Brain microvascular endothelial cell (primary cell): Measurements from ENCODE around the gene CHRNB1.
"Not testable (repeated sequence)": the region's sequence is repeated elsewhere in the genome, so short reads cannot be mapped to it uniquely, and the experiment has no call there.

Experiments
- DNase-seq: peaks from one replicate; pipeline ENCODE4 v3.0.0-alpha.2; 2020
- H3K27ac ChIP-seq: fragments of 250-450 bp; sonication (Bioruptor Pico); 2 replicates; pipeline ENCODE4 v1.5.1; 2020; ENCODE audit warnings: mild to moderate bottlenecking, moderate library complexity
- H3K27me3 ChIP-seq: fragments of 250-450 bp; sonication (Bioruptor Pico); replicated peaks from 2 replicates; pipeline ENCODE4 v1.5.1; 2020; ENCODE audit warnings: mild to moderate bottlenecking
- H3K36me3 ChIP-seq: fragments of 250-450 bp; sonication (Bioruptor Pico); replicated peaks from 2 replicates; pipeline ENCODE4 v1.5.1; 2020; ENCODE audit warnings: mild to moderate bottlenecking
- H3K4me3 ChIP-seq: 2 replicates; pipeline ENCODE4 v1.5.1; 2011; ENCODE audit warnings: low read depth, mild to moderate bottlenecking, control low read depth, low read length, moderate library complexity
- in situ Hi-C: cut with HindIII; loops from 2 replicates; pipeline ENCODE4 v1.10.0; 2017; ENCODE audit warnings: low sequenced_read_pairs, low pct_ligation_motif_present
- TF ChIP-seq, protein P1 (sequence below): IDR thresholded peaks from 2 replicates; pipeline ENCODE4 v1.5.1; 2011; ENCODE audit warnings: low read depth, mild to moderate bottlenecking, moderate library complexity, low read length, control low read depth, inconsistent platforms; ENCODE audit errors: missing control alignments

CHRNB1 gene

DNA sequence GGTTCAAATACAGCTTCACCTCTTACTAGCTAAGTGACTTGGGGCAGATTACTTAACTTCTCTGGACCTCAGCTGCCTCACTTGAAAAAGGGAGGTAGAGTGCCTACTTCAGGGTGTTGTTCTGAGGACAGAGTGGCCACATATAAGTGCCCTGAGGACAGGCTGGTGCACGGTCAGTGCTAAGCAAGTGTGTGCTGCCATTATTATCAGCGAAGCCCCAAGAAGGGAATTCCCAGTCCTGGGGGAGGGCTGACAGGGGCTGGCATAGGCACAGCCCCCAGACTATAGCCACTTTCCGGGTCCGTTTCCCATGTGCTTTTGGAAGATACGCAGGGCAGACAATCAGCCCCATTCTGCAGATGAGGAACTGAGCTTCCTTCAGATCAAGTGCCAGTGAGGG lies 32.1 kb downstream of the CHRNB1 start:
- no peaks in the 10 kb centered on the region for H3K36me3 ChIP-seq
- in situ Hi-C loops = no loop called here
- no peak overlapping the region for H3K27ac ChIP-seq
- H3K27me3 ChIP-seq = no peaks in the 10 kb centered on the region
- TF ChIP-seq, protein P1, sequence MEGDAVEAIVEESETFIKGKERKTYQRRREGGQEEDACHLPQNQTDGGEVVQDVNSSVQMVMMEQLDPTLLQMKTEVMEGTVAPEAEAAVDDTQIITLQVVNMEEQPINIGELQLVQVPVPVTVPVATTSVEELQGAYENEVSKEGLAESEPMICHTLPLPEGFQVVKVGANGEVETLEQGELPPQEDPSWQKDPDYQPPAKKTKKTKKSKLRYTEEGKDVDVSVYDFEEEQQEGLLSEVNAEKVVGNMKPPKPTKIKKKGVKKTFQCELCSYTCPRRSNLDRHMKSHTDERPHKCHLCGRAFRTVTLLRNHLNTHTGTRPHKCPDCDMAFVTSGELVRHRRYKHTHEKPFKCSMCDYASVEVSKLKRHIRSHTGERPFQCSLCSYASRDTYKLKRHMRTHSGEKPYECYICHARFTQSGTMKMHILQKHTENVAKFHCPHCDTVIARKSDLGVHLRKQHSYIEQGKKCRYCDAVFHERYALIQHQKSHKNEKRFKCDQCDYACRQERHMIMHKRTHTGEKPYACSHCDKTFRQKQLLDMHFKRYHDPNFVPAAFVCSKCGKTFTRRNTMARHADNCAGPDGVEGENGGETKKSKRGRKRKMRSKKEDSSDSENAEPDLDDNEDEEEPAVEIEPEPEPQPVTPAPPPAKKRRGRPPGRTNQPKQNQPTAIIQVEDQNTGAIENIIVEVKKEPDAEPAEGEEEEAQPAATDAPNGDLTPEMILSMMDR = no peak
- no peak for DNase-seq
- no peak overlapping the region for H3K4me3 ChIP-seq

DNA sequence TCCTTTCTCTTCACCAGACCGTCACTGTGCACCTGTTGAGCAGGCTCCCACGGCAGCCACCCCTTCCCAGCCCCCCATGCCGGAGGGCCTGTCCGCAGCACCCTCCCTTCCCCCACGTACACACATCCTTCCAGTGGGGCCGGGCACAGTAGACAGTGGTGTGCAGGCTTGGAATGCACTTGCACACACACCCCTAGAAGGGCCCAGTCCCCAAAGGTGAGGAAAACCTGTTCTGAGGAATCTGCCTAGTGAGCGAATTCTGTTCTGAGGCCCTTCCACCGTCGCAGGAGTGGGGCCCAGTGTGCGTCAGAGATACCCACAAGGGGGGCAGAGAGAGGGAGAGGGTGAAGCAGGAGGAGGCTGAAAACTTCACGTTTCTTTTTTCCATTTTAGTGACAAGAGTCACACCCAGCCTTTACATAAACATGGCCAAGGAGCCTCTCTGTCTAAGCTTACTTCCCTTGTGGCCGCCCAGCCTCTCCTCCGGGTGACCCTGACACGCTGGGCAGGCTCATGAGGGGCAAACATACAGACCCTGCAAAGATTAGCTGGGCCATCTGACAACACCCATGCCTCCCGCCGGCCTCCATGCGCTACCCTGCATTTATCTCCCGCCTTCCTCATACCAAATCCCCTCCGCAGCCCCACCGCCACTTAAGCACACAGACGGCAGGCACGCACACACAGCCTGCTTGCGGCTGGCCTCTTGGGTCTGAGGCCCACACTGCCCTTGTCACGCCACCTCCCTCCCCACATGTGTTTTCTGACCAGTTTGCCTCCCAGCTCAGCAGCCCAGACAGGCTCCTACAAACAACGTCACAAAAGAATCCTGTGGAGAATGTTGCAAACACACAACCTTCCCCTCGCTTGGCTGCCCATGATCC lies 32.8 kb downstream of the CHRNB1 start:
- TF ChIP-seq, protein P1 = no peak
- peak overlapping the region; percentile 78 for H3K27ac ChIP-seq
- no peaks in the 10 kb centered on the region for H3K27me3 ChIP-seq
- H3K36me3 ChIP-seq = no peaks in the 10 kb centered on the region
- in situ Hi-C loops = no loop called here
- peak; percentile 72 for DNase-seq
- H3K4me3 ChIP-seq = peak overlapping the region; percentile 72

DNA sequence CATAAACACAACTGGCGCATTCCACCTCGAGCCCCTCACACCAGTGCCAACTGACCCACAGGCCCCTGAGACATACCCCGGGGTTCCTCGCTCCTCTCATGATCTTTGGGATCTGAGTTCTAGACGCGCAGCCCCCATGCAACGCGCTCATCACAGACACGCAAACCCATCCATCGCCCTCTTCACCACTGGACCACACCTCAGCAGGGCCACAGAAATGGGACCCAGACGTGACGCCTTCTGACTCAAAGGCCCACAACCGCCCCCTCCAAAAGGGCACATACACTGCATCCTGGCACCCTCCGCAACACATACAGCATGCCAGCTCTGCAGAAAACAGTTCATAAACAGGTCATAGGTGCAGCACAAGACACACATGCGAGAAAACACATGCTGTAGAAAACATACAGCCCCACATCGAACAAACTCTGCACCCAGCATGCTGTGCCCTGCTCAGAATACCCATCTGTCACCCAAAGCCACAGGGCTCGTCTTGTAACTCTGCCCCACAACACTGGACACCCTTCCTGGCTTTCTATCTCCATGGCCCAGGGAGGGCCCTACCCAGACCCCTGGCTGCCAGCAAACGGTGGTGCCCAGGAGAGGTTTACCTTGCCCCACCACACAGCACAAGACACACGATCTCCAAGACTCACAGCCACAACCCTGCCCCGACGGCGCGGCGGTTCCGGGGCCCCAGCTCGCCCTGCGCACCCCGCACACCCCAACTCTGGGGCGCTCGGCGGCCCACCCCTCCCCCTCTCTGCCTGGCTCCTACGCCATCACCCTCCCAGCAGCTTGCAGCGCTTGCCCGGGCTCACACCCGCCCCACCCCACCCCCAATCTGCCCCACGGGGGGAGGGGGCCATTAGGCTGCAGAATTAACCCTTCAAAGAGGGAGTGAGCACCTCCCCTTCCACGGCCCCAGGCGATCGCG lies 33.7 kb downstream of the CHRNB1 start:
- Histone ChIP-seq H3K27ac (peak overlapping the region; percentile 78), H3K4me3 (peak overlapping the region; percentile 72), H3K27me3 (no peaks in the 10 kb centered on the region), H3K36me3 (no peaks in the 10 kb centered on the region)
- in situ Hi-C loops = no loop called here
- no peak for DNase-seq
- TF ChIP-seq, protein P1 = peak; percentile 1

DNA sequence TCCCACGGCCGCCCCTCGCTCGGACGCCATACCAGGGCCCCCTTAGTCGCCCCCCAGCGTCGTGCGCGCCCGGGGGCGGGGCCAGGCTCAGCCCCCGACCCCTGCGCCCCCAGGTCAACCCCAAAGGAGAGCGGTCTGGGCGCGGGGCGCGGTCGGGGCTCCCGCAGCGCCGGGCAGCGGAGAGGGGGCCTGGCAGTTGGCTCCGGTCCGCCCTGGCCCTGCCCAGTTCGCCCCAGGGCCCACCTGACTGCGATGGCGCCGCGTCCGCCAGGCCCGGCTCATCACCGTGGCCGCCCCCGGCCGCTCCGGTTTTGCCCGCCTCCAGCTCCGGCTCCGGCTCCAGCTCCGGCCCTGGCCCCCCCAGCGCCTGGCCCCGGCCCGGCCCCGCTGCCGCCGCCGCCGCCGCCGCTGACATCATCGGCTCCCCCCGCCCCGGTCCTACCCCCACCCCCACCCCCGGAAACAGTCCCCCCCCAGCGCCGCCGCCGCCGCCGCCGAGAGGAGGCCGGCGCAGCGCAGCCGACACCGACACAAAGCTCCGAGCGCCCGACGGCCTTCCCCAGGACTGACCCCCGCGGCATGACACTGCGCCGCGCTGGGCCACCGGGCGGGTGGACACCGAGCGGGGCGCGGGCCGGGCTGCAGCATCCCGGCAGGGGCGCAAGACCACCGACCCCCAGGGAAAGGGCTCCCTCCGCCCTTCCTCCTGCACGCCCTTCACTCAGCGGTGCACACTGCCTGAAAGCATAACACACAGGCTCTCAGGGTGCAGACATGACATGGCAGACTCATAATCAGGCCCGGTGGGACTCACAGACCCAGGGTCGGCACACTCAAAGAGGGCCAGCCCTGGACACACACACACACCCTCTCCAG lies 34.6 kb downstream of the CHRNB1 start, which contains the start of gene ZBTB4:
Gene ZBTB4 (minus strand): TSS at position 419 of the 876 bp plus-strand sequence. CDS start 12,830 bp downstream, outside the sequence.
- DNase-seq = no peak
- no peaks in the 10 kb centered on the region for H3K36me3 ChIP-seq
- H3K4me3 ChIP-seq = peak within 1 kb of the TSS; percentile 72
- H3K27me3 ChIP-seq = no peaks in the 10 kb centered on the region
- in situ Hi-C loops = no loop called here
- TF ChIP-seq, protein P1 = no peak
- peak within 1 kb of the TSS; percentile 78 for H3K27ac ChIP-seq

DNA sequence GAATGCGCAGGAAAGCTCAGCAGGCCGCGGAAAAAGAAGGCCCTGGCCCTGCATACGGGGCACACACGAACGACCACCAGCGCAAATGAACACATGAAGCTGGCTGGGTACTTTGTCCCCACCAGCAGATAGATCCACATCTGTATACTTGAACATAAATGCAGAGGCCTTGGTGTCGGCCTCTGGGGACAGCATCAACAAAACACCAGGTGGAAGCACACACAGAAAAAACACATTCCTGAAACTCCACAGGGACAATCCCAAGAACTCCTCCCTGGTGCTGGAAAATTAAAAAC lies 35.2 kb downstream of the CHRNB1 start:
- H3K36me3 ChIP-seq = no peaks in the 10 kb centered on the region
- H3K27me3 ChIP-seq = no peaks in the 10 kb centered on the region
- peak overlapping the region; percentile 43 for H3K27ac ChIP-seq
- no peak for DNase-seq
- H3K4me3 ChIP-seq = peak overlapping the region; percentile 72
- TF ChIP-seq, protein P1 = no peak
- in situ Hi-C loops = no loop called here

DNA sequence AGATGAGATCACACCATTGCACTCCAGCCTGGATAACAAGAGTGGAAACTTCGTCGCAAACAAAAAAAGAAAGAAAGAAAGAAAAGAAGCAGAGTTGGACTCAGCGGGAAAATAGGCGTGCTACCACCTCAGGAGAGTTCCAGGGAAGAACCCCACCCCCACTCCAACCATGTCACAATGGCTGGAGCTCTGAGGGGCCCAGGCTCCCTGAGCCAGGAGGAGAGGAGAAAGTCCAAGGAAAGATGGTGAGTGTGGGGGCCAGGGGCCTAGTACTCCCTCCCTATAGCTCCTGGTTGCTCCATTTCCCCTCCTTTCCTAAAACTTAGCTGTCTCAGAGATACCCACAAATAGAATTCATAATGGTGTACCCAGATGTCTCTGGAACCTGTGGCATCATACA lies 36.4 kb downstream of the CHRNB1 start, which contains the start of gene SLC35G6:
Gene SLC35G6 (plus strand): TSS at position 172 of the 400 bp plus-strand sequence. CDS start 71 bp downstream, at position 243.
- H3K4me3 ChIP-seq, H3K27me3 ChIP-seq, DNase-seq, H3K27ac ChIP-seq, in situ Hi-C loops, H3K36me3 ChIP-seq: not testable (repeated sequence)

DNA sequence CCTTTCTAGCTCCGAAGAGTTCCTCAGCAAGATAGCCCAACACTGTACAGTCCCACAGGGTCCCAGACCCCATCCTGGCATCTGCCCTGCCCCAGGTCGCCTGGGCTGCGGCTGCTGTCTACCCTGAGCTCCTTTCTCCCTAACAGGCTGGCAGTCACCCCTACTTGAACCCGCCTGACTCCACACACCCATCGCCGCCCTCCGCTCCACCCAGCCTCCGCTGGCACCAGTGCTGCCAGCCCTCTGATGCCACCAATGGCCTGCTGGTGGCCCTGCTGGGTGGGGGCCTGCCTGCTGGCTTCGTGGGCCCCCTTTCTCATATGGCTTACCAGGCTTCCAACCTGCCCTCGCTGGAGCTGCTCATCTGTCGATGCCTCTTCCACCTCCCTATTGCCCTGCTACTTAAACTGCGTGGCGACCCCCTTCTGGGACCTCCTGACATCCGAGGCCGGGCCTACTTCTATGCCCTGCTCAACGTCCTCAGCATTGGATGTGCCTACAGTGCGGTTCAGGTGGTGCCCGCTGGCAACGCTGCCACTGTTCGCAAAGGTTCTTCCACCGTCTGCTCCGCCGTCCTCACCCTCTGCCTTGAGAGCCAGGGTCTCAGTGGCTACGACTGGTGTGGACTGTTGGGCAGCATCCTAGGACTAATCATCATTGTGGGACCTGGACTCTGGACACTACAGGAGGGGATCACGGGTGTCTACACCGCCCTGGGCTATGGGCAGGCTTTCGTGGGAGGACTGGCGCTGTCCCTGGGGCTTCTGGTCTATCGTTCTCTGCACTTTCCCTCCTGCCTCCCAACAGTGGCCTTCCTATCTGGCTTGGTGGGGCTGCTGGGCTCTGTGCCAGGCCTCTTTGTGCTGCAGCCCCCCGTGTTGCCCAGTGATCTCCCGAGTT lies 37.2 kb downstream of the CHRNB1 start:
- H3K27ac ChIP-seq, DNase-seq, H3K27me3 ChIP-seq, in situ Hi-C loops, H3K4me3 ChIP-seq, H3K36me3 ChIP-seq: not testable (repeated sequence)
